ENCODE measurements around the gene RNF112.

The RNF112 gene

GRCh38 chr17:19410875-19411620 lies at the start of gene RNF112:
Gene RNF112 (plus strand): TSS chr17:19411232. CDS start chr17:19411409, 177 bp downstream.
- DNase-seq (ENCODE audit: low spot score) = no peak

GRCh38 chr17:19361326-19361725 lies 49.7 kb upstream of the RNF112 start:
- DNase-seq (ENCODE audit: low spot score) = no peak

GRCh38 chr17:19361944-19362276 lies 49.1 kb upstream of the RNF112 start:
- DNase-seq (ENCODE audit: low spot score) = no peak

GRCh38 chr17:19362277-19363113 lies 48.5 kb upstream of the RNF112 start, which contains the start of gene B9D1:
Gene B9D1 (minus strand): TSS chr17:19362723. CDS start chr17:19362569, 154 bp downstream.
- DNase-seq (ENCODE audit: low spot score) = peak; percentile 86

GRCh38 chr17:19363114-19363438 lies 48.0 kb upstream of the RNF112 start:
- DNase-seq (ENCODE audit: low spot score) = no peak

GRCh38 chr17:19363460-19364035 lies 47.5 kb upstream of the RNF112 start:
- no peak for DNase-seq (ENCODE audit: low spot score)

GRCh38 chr17:19364699-19365498 lies 46.1 kb upstream of the RNF112 start:
- no peak for DNase-seq (ENCODE audit: low spot score)

GRCh38 chr17:19365499-19365817 lies 45.6 kb upstream of the RNF112 start:
- DNase-seq (ENCODE audit: low spot score) = no peak

- no peak for DNase-seq (ENCODE audit: low spot score)
These were observed 45.0 kb upstream of the RNF112 start for GRCh38 chr17:19365833-19366636.

GRCh38 chr17:19366637-19366972 lies 44.4 kb upstream of the RNF112 start:
- no peak for DNase-seq (ENCODE audit: low spot score)

GRCh38 chr17:19368229-19368628 lies 42.8 kb upstream of the RNF112 start:
- no peak for DNase-seq (ENCODE audit: low spot score)

- no peak for DNase-seq (ENCODE audit: low spot score)
These were observed 41.8 kb upstream of the RNF112 start for GRCh38 chr17:19369107-19369778.

GRCh38 chr17:19369846-19370492 lies 41.1 kb upstream of the RNF112 start:
- DNase-seq (ENCODE audit: low spot score) = peak; percentile 44

- DNase-seq (ENCODE audit: low spot score) = no peak
These were observed 40.5 kb upstream of the RNF112 start for GRCh38 chr17:19370493-19370960.

GRCh38 chr17:19371259-19372010 lies 39.6 kb upstream of the RNF112 start:
- no peak for DNase-seq (ENCODE audit: low spot score)

- no peak for DNase-seq (ENCODE audit: low spot score)
These were observed 39.0 kb upstream of the RNF112 start for GRCh38 chr17:19372011-19372370.

- DNase-seq (ENCODE audit: low spot score) = no peak
These were observed 38.6 kb upstream of the RNF112 start for GRCh38 chr17:19372439-19372838.

- DNase-seq (ENCODE audit: low spot score) = no peak
These were observed 38.0 kb upstream of the RNF112 start for GRCh38 chr17:19372866-19373504.

- DNase-seq (ENCODE audit: low spot score) = no peak
These were observed 36.9 kb upstream of the RNF112 start for GRCh38 chr17:19374136-19374535.

Measured in kidney capillary endothelial cell (primary cell).